Smooth muscle cell (in vitro differentiated cells): Measurements from ENCODE around the gene GNAL. TPM values are rescaled to one million over a fixed set of nuclear protein-coding genes. Genes with fewer than 3 reads are reported as not detected.

Source experiments
- DNase-seq: peaks from one replicate; lab custom pipeline; 2025; ENCODE audit not compliant: unreplicated experiment; lab: John Stamatoyannopoulos, UW
- H2AFZ ChIP-seq: fragments of 200-600 bp; sonication (generic); 2 replicates; pipeline ENCODE4 v1.6.0; 2016; ENCODE audit warnings: antibody characterized with exemption, low read depth, mild to moderate bottlenecking
- H3F3A ChIP-seq: fragments of 200-600 bp; sonication (generic); 2 replicates; pipeline ENCODE4 v1.6.0; 2017; ENCODE audit warnings: antibody characterized with exemption, low read depth
- H3K27ac ChIP-seq: fragments of 200-600 bp; sonication (generic); 2 replicates; pipeline ENCODE4 v1.5.1; 2016; ENCODE audit warnings: low read depth, mild to moderate bottlenecking
- H3K27me3 ChIP-seq: fragments of 200-600 bp; sonication (generic); 2 replicates; pipeline ENCODE4 v1.6.1; 2016; ENCODE audit warnings: low read depth, mild to moderate bottlenecking
- H3K36me3 ChIP-seq: fragments of 200-600 bp; sonication (generic); 2 replicates; pipeline ENCODE4 v1.5.1; 2016; ENCODE audit warnings: low read depth
- H3K4me1 ChIP-seq: fragments of 200-600 bp; sonication (generic); 2 replicates; pipeline ENCODE4 v1.5.1; 2016; ENCODE audit warnings: low read depth
- H3K4me2 ChIP-seq: fragments of 200-600 bp; sonication (generic); 2 replicates; pipeline ENCODE4 v1.6.0; 2016; ENCODE audit warnings: mild to moderate bottlenecking
- H3K4me3 ChIP-seq: fragments of 200-600 bp; sonication (generic); 2 replicates; pipeline ENCODE4 v1.5.1; 2016; ENCODE audit warnings: mild to moderate bottlenecking
- H3K79me2 ChIP-seq: fragments of 200-600 bp; sonication (generic); 2 replicates; pipeline ENCODE4 v1.6.0; 2016; ENCODE audit warnings: low read depth, mild to moderate bottlenecking
- H3K9ac ChIP-seq: fragments of 200-600 bp; sonication (generic); 2 replicates; pipeline ENCODE4 v1.6.0; 2016; ENCODE audit warnings: low read depth
- H3K9me3 ChIP-seq: fragments of 200-600 bp; sonication (generic); replicated peaks from 2 replicates; pipeline ENCODE4 v1.5.1; 2016; ENCODE audit warnings: low read depth
- H4K20me1 ChIP-seq: fragments of 200-600 bp; sonication (generic); 2 replicates; pipeline ENCODE4 v1.6.0; 2016; ENCODE audit warnings: low read depth
- CTCF ChIP-seq: fragments of 200-600 bp; sonication (generic); IDR thresholded peaks from 2 replicates; pipeline ENCODE4 v1.5.1; 2017; ENCODE audit warnings: borderline replicate concordance, mild to moderate bottlenecking, antibody characterized with exemption; ENCODE audit not compliant: insufficient read depth, poor library complexity, severe bottlenecking
- WGBS: methylation state at CpG from one replicate; pipeline ENCODE4 v1.1.7; 2016; ENCODE audit warnings: low lambda C conversion rate; 5-methylcytosine and 5-hydroxymethylcytosine counted together
- polyA plus RNA-seq: library from polyadenylated mRNA; unstranded; fragments of >200 nt; fragmentation: Nextera tagmentation; extraction: Ambion mirVana; gene quantifications from 2 replicates; pipeline ENCODE4 v1.2.1, GENCODE V29; 2016
- total RNA-seq: library from RNA; depleted of rRNA; stranded (reverse); fragments of >200 nt; gene quantifications from 2 replicates; pipeline ENCODE4 v1.2.3, GENCODE V29; 2014

The GNAL gene
- total and polyA plus RNA-seq, 2 experiments from 2014 or later, result 1.6 to 5.8 TPM

GRCh38 chr18:11719050-11719449 lies 30.0 kb downstream of the GNAL start:
- H2AFZ ChIP-seq, result no peak overlapping the region
- H3K79me2 ChIP-seq, result no peaks in the 10 kb centered on the region
- H3K36me3 ChIP-seq, result no peaks in the 10 kb centered on the region
- no peaks in the 10 kb centered on the region for H3K4me1 ChIP-seq
- TF ChIP-seq CTCF, result no peak
- no peaks in the 10 kb centered on the region for H4K20me1 ChIP-seq
- H3K27me3 ChIP-seq, result no peaks in the 10 kb centered on the region
- H3K9ac ChIP-seq, result no peak overlapping the region
- no peak for DNase-seq
- no peak overlapping the region for H3K4me2 ChIP-seq
- no peak overlapping the region for H3K4me3 ChIP-seq
- H3K27ac ChIP-seq, result no peak overlapping the region
- WGBS, result 93% methylated on average over 2 of the region's 2 CpGs
- no peaks in the 10 kb centered on the region for H3F3A ChIP-seq
- H3K9me3 ChIP-seq, result no peaks in the 10 kb centered on the region

DNA sequence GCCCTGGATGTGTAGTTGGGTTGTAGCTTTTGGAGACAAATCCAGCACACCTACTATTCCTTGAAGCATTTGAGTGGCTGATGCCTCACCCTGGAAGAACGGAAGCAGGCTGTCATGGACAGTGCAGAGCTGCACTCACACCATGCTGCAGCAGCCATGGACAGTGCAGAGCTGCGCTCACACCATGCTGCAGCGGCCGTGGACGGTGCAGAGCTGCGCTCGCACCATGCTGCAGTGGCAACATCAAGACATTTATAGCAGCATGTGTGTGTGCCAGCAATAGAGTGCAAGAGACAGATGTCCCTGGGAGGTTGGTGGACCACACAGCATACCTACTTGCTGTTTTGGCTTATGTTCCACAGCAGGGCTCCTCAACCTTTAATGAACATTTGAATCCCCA lies 30.6 kb downstream of the GNAL start:
- no peaks in the 10 kb centered on the region for H3K27me3 ChIP-seq
- H3K4me3 ChIP-seq, result no peak overlapping the region
- H3K79me2 ChIP-seq, result no peaks in the 10 kb centered on the region
- no peaks in the 10 kb centered on the region for H3K4me1 ChIP-seq
- H3K9me3 ChIP-seq, result no peaks in the 10 kb centered on the region
- no peak for DNase-seq
- TF ChIP-seq CTCF, result no peak
- no peaks in the 10 kb centered on the region for H3K36me3 ChIP-seq
- H4K20me1 ChIP-seq, result no peaks in the 10 kb centered on the region
- H3F3A ChIP-seq, result no peaks in the 10 kb centered on the region
- H3K4me2 ChIP-seq, result no peak overlapping the region
- no peak overlapping the region for H2AFZ ChIP-seq
- no peak overlapping the region for H3K9ac ChIP-seq
- 91% methylated on average over 7 of the region's 7 CpGs for WGBS
- H3K27ac ChIP-seq, result no peak overlapping the region

- Histone ChIP-seq H3F3A (no peaks in the 10 kb centered on the region), H2AFZ (no peak overlapping the region), H3K9ac (no peak overlapping the region), H3K36me3 (no peaks in the 10 kb centered on the region), H3K4me3 (no peak overlapping the region), H3K4me1 (no peaks in the 10 kb centered on the region), H3K79me2 (no peaks in the 10 kb centered on the region), H3K9me3 (no peaks in the 10 kb centered on the region), H3K27me3 (no peaks in the 10 kb centered on the region), H3K27ac (no peak overlapping the region), H3K4me2 (no peak overlapping the region), H4K20me1 (no peaks in the 10 kb centered on the region)
- 95% methylated on average over 3 of the region's 3 CpGs for WGBS
- DNase-seq, result no peak
- no peak for TF ChIP-seq CTCF
Observed at GRCh38 chr18:11721720-11722119, 32.7 kb downstream of the GNAL start.

DNA sequence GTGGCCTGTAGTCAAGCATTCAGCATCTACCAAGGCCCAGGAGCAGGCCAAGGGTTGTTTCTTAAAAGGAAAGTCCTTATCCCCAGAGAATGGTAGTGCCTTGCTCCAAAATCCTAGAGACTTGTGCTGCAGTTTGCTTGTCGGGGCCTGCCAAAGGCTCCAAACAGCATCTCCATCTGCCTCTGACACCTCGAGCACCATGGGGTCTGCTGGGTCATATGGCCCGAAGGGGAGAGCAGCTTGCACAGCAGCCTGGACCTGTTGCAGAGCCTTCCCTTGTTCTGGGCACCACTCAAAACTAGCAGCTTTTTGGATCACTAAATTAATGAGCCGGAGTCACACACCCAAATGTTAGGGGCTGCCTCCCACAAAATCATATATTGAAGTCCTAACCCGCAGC lies 35.7 kb downstream of the GNAL start:
- Histone ChIP-seq H3K36me3 (no peaks in the 10 kb centered on the region), H3K27me3 (no peaks in the 10 kb centered on the region), H3K4me3 (no peak overlapping the region), H3K9me3 (no peaks in the 10 kb centered on the region), H3K4me2 (no peak overlapping the region), H4K20me1 (no peaks in the 10 kb centered on the region), H3K9ac (no peak overlapping the region), H3K4me1 (no peaks in the 10 kb centered on the region), H2AFZ (no peak overlapping the region), H3F3A (no peaks in the 10 kb centered on the region), H3K27ac (no peak overlapping the region), H3K79me2 (no peaks in the 10 kb centered on the region)
- no peak for TF ChIP-seq CTCF
- WGBS, result 96% methylated on average over 5 of the region's 5 CpGs
- DNase-seq, result no peak
